ENCODE data around the gene ONECUT1. TPM values are rescaled to one million over a fixed set of nuclear protein-coding genes. Genes with fewer than 3 reads are reported as not detected.

The ONECUT1 gene
- total and polyA plus RNA-seq, 2 donors from 2014 or later, result not detected

GRCh38 chr15:52801748-52802085, 11.6 kb upstream of the ONECUT1 start:
- TF ChIP-seq CTCF (IDR thresholded peaks at IDR 0.05; ENCODE audit: borderline replicate concordance, extremely low read depth, insufficient read depth), result no peak
- Histone ChIP-seq H3K27ac (ENCODE audit: low read depth in 2 of 2, low read length in 2 of 2) (no peak overlapping the region), H3K27me3 (ENCODE audit: control insufficient read depth, insufficient read depth, low read length) (peaks cover 77% of the 10 kb centered on the region), H3K4me3 (ENCODE audit: low read length in 3 of 3) (no peak overlapping the region), H3K4me1 (ENCODE audit: control insufficient read depth in 2 of 3, insufficient read depth in 2 of 3, low read depth in 1 of 3, low read length in 3 of 3) (peaks cover 0 to 12% (median 3%) of the 10 kb centered on the region in 3 donors), H3K36me3 (ENCODE audit: control insufficient read depth in 2 of 3, insufficient read depth in 3 of 3, low read length in 3 of 3) (no peaks in the 10 kb centered on the region), H3K9ac (ENCODE audit: low read length in 3 of 3) (no peak overlapping the region), H3K9me3 (ENCODE audit: control insufficient read depth in 2 of 3, insufficient read depth in 1 of 3, low read length in 3 of 3) (no peaks in the 10 kb centered on the region)
- no peak for FAIRE-seq
- DNase-seq, result no peak
- intact Hi-C loops (cut with DNase I), result no loop called here

GRCh38 chr15:52800828-52801747, 11.0 kb upstream of the ONECUT1 start:
- H3K9me3 ChIP-seq (ENCODE audit: control insufficient read depth in 2 of 3, insufficient read depth in 1 of 3, low read length in 3 of 3), result no peaks in the 10 kb centered on the region
- H3K4me1 ChIP-seq (ENCODE audit: control insufficient read depth in 2 of 3, insufficient read depth in 2 of 3, low read depth in 1 of 3, low read length in 3 of 3), result peaks cover 0 to 12% (median 3%) of the 10 kb centered on the region in 3 donors
- no peak overlapping the region for H3K9ac ChIP-seq (ENCODE audit: low read length in 3 of 3)
- peaks cover 80% of the 10 kb centered on the region for H3K27me3 ChIP-seq (ENCODE audit: control insufficient read depth, insufficient read depth, low read length)
- no peak for TF ChIP-seq CTCF (IDR thresholded peaks at IDR 0.05; ENCODE audit: borderline replicate concordance, extremely low read depth, insufficient read depth)
- H3K36me3 ChIP-seq (ENCODE audit: control insufficient read depth in 2 of 3, insufficient read depth in 3 of 3, low read length in 3 of 3), result no peaks in the 10 kb centered on the region
- intact Hi-C loops (cut with DNase I), result no loop called here
- DNase-seq (peak in 1 of 5 donors; percentile 14), FAIRE-seq (no peak)
- no peak overlapping the region for H3K27ac ChIP-seq (ENCODE audit: low read depth in 2 of 2, low read length in 2 of 2)
- no peak overlapping the region for H3K4me3 ChIP-seq (ENCODE audit: low read length in 3 of 3)

- intact Hi-C loops (cut with DNase I), result no loop called here
- Histone ChIP-seq H3K36me3 (ENCODE audit: control insufficient read depth in 2 of 3, insufficient read depth in 3 of 3, low read length in 3 of 3) (no peaks in the 10 kb centered on the region), H3K27me3 (ENCODE audit: control insufficient read depth, insufficient read depth, low read length) (peaks cover 88% of the 10 kb centered on the region), H3K9ac (ENCODE audit: low read length in 3 of 3) (no peak overlapping the region), H3K4me1 (ENCODE audit: control insufficient read depth in 2 of 3, insufficient read depth in 2 of 3, low read depth in 1 of 3, low read length in 3 of 3) (peaks cover 0 to 3% (median 3%) of the 10 kb centered on the region in 3 donors), H3K4me3 (ENCODE audit: low read length in 3 of 3) (no peak overlapping the region), H3K27ac (ENCODE audit: low read depth in 2 of 2, low read length in 2 of 2) (no peak overlapping the region), H3K9me3 (ENCODE audit: control insufficient read depth in 2 of 3, insufficient read depth in 1 of 3, low read length in 3 of 3) (no peaks in the 10 kb centered on the region)
- no peak for TF ChIP-seq CTCF (IDR thresholded peaks at IDR 0.05; ENCODE audit: borderline replicate concordance, extremely low read depth, insufficient read depth)
- no peak for DNase-seq
- no peak for FAIRE-seq
These were observed 9.1 kb upstream of the ONECUT1 start for GRCh38 chr15:52799145-52799811.

Measured in kidney (tissue), 14 donors.